Panc1 (cell line): ENCODE results near the gene PLB1. TPM values are rescaled to one million over a fixed set of nuclear protein-coding genes. Genes with fewer than 3 reads are reported as not detected.

Experiments
- ATAC-seq: fragments of 200-7000 bp; cut with Tn5 transposase; 2 replicates; pipeline ENCODE4 v1.9.1; 2020; ENCODE audit warnings: mild to moderate bottlenecking, moderate library complexity
- BruUV-seq: library from RNA; stranded (reverse); fragments of 400-500 nt; replicated peaks from 2 replicates; lab custom pipeline; 2021; lab: Mats Ljungman, UMichigan
- CTCF ChIA-PET: fragments of 300-600 bp; sonication (Branson Sonifier 250); formaldehyde crosslinking; loops from one replicate; lab custom pipeline; 2022; ENCODE audit warnings: antibody characterized with exemption; lab: Charles Lee
- POLR2A ChIA-PET: fragments of 300-600 bp; sonication (Branson Sonifier 250); formaldehyde crosslinking; loops from one replicate; lab custom pipeline; 2022; ENCODE audit warnings: antibody characterized with exemption; lab: Charles Lee
- DNase-seq: peaks from one replicate; pipeline ENCODE4 v3.0.0-alpha.2; 2010; ENCODE audit warnings: low read depth, low spot score
- H3K27ac ChIP-seq: 2 replicates; pipeline ENCODE4 v1.5.1; 2011; ENCODE audit warnings: mild to moderate bottlenecking, low read length, inconsistent platforms
- H3K27me3 ChIP-seq: fragments of 200-500 bp; sonication (Bioruptor generic); 2 replicates; pipeline ENCODE4 v1.6.0; 2014; ENCODE audit warnings: low read length, inconsistent platforms; ENCODE audit not compliant: control insufficient read depth, insufficient read depth
- H3K36me3 ChIP-seq: fragments of 200-500 bp; sonication (Bioruptor generic); 2 replicates; pipeline ENCODE4 v1.5.1; 2014; ENCODE audit warnings: inconsistent platforms, mild to moderate bottlenecking, low read length, moderate library complexity; ENCODE audit not compliant: control insufficient read depth, insufficient read depth
- H3K4me1 ChIP-seq: 2 replicates; pipeline ENCODE4 v1.5.1; 2011; ENCODE audit warnings: inconsistent platforms, mild to moderate bottlenecking, low read length, moderate library complexity; ENCODE audit not compliant: control insufficient read depth, insufficient read depth
- H3K4me3 ChIP-seq, 2 experiments: 2 replicates each; pipeline ENCODE4 v1.5.1; 2011 to 2012; ENCODE audit warnings: low read depth in 2 of 2, low read length in 2 of 2, mild to moderate bottlenecking in 2 of 2, inconsistent platforms in 1 of 2, moderate library complexity in 1 of 2
- H3K9me3 ChIP-seq: fragments of 200-500 bp; sonication (Bioruptor generic); 2 replicates; pipeline ENCODE4 v1.5.1; 2014; ENCODE audit warnings: low read depth, mild to moderate bottlenecking, inconsistent platforms, low read length, moderate library complexity; ENCODE audit not compliant: control insufficient read depth, insufficient read depth
- POLR2AphosphoS5 ChIP-seq: IDR thresholded peaks from 2 replicates; pipeline ENCODE4 v1.6.1; 2012; ENCODE audit warnings: mild to moderate bottlenecking, low read depth, low read length, moderate library complexity
- SIN3A ChIP-seq: IDR thresholded peaks from 2 replicates; pipeline ENCODE4 v1.6.1; 2012; ENCODE audit warnings: low read depth, mild to moderate bottlenecking, low read length, moderate library complexity, borderline replicate concordance; ENCODE audit not compliant: insufficient read depth
- TCF7L2 ChIP-seq: IDR thresholded peaks from 2 replicates; pipeline ENCODE4 v1.6.1; 2011; ENCODE audit warnings: mild to moderate bottlenecking, low read depth, low read length, inconsistent platforms
- in situ Hi-C: cut with HindIII; loops from 2 replicates; pipeline ENCODE4 v1.10.0; 2016; ENCODE audit warnings: low sequenced_read_pairs, low pct_unique_long_range_greater_than_20kb
- intact Hi-C: fragments of 100-400 bp; cut with micrococcal nuclease; formaldehyde crosslinking; loops from one replicate; pipeline ENCODE4 v1.10.0; 2022; ENCODE audit not compliant: unreplicated experiment
- total RNA-seq: library from RNA; stranded (reverse); gene quantifications from one replicate; pipeline ENCODE4 v1.2.1, GENCODE V29; 2021; ENCODE audit not compliant: unreplicated experiment
- TF ChIP-seq, protein P1 (sequence below), 2 experiments: IDR thresholded peaks; 2 replicates each; pipeline ENCODE4 v1.6.1; 2011 to 2012; ENCODE audit warnings: low read depth in 2 of 2, control low read depth in 1 of 2, low read length in 1 of 2, mild to moderate bottlenecking in 1 of 2, moderate library complexity in 1 of 2; ENCODE audit not compliant: insufficient read depth in 1 of 2
- TF ChIP-seq, protein P2 (sequence below): fragments of 450-650 bp; IDR thresholded peaks from 2 replicates; pipeline ENCODE4 v1.5.1; 2017; ENCODE audit warnings: mild to moderate bottlenecking

PLB1 gene
- total RNA-seq, 1 experiment from 2014 or later, result 0.80 TPM

DNA sequence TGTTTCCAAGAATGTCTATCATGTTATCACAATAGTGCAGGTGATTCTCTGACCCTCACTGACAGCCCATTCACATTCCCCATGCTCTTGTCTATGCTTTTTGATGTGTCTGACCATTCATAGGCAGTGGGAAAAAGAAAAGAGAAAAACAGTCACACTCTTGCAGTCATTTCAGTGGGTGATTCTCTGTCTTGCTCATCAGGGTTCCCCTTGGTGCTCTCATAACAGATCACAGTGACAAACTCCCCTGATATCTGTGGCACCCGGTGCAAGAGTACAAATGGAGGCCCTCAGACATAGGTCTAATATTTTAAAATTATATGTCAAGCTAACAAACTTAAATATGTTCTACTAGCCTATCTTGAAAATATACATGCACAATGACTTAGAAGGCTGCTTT is 183.1 kb downstream of the PLB1 start:
- no peak for DNase-seq
- ChIA-PET CTCF (no interaction called here), POLR2A (no interaction called here)
- no peaks in the 10 kb centered on the region for H3K27me3 ChIP-seq
- no peak for ATAC-seq
- H3K9me3 ChIP-seq, result no peaks in the 10 kb centered on the region
- no TSS peak for BruUV-seq
- H3K27ac ChIP-seq, result no peak overlapping the region
- in situ Hi-C loops, result no loop called here
- H3K36me3 ChIP-seq, result no peaks in the 10 kb centered on the region
- intact Hi-C loops, result no loop called here
- H3K4me1 ChIP-seq, result peaks cover 13% of the 10 kb centered on the region; the same call in 1 of the 2 replicates
- no peak overlapping the region for H3K4me3 ChIP-seq
- TF ChIP-seq, protein P1, sequence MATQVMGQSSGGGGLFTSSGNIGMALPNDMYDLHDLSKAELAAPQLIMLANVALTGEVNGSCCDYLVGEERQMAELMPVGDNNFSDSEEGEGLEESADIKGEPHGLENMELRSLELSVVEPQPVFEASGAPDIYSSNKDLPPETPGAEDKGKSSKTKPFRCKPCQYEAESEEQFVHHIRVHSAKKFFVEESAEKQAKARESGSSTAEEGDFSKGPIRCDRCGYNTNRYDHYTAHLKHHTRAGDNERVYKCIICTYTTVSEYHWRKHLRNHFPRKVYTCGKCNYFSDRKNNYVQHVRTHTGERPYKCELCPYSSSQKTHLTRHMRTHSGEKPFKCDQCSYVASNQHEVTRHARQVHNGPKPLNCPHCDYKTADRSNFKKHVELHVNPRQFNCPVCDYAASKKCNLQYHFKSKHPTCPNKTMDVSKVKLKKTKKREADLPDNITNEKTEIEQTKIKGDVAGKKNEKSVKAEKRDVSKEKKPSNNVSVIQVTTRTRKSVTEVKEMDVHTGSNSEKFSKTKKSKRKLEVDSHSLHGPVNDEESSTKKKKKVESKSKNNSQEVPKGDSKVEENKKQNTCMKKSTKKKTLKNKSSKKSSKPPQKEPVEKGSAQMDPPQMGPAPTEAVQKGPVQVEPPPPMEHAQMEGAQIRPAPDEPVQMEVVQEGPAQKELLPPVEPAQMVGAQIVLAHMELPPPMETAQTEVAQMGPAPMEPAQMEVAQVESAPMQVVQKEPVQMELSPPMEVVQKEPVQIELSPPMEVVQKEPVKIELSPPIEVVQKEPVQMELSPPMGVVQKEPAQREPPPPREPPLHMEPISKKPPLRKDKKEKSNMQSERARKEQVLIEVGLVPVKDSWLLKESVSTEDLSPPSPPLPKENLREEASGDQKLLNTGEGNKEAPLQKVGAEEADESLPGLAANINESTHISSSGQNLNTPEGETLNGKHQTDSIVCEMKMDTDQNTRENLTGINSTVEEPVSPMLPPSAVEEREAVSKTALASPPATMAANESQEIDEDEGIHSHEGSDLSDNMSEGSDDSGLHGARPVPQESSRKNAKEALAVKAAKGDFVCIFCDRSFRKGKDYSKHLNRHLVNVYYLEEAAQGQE (IDR thresholded peaks at IDR 0.05; ENCODE audit: insufficient read depth in 1 of 2, low read depth in 2 of 2, low read length in 1 of 2), result no peak
- TF ChIP-seq POLR2AphosphoS5 (no peak), TCF7L2 (no peak), SIN3A (no peak)
- TF ChIP-seq, protein P2, sequence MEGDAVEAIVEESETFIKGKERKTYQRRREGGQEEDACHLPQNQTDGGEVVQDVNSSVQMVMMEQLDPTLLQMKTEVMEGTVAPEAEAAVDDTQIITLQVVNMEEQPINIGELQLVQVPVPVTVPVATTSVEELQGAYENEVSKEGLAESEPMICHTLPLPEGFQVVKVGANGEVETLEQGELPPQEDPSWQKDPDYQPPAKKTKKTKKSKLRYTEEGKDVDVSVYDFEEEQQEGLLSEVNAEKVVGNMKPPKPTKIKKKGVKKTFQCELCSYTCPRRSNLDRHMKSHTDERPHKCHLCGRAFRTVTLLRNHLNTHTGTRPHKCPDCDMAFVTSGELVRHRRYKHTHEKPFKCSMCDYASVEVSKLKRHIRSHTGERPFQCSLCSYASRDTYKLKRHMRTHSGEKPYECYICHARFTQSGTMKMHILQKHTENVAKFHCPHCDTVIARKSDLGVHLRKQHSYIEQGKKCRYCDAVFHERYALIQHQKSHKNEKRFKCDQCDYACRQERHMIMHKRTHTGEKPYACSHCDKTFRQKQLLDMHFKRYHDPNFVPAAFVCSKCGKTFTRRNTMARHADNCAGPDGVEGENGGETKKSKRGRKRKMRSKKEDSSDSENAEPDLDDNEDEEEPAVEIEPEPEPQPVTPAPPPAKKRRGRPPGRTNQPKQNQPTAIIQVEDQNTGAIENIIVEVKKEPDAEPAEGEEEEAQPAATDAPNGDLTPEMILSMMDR, result no peak

DNA sequence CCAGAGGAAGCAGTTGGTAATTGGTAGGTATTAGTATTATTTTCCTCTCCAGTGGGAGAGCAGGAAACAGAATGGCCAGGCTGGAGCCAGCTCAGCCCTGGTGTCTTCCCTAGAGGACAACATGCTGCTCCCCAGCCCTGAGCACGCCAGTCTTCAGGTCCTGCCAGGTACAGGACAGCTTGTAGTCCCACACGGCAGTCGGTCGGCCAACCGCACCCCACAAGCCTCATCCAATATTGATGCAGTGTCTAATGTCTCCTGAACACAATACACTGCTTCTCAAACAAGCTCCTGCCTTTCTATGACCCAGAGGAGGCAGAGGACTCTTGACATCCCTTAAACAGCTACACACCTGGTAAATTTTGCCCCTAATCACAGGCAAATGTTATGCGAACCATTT is 184.8 kb downstream of the PLB1 start:
- no peaks in the 10 kb centered on the region for H3K27me3 ChIP-seq
- H3K4me1 ChIP-seq, result peaks cover 13% of the 10 kb centered on the region; the same call in 1 of the 2 replicates
- intact Hi-C loops, result no loop called here
- H3K27ac ChIP-seq, result no peak overlapping the region
- H3K36me3 ChIP-seq, result no peaks in the 10 kb centered on the region
- no TSS peak for BruUV-seq
- no peak for DNase-seq
- no peak overlapping the region for H3K4me3 ChIP-seq
- H3K9me3 ChIP-seq, result no peaks in the 10 kb centered on the region
- TF ChIP-seq, protein P2, result no peak
- TF ChIP-seq SIN3A (no peak), POLR2AphosphoS5 (no peak), TCF7L2 (no peak)
- TF ChIP-seq, protein P1 (IDR thresholded peaks at IDR 0.05; ENCODE audit: insufficient read depth in 1 of 2, low read depth in 2 of 2, low read length in 1 of 2), result no peak
- in situ Hi-C loops, result no loop called here
- POLR2A ChIA-PET, result no interaction called here
- CTCF ChIA-PET, result no interaction called here
- ATAC-seq, result no peak
